GM23338 (cell line): Measurements from ENCODE around the gene PTPRE. TPM values are rescaled to one million over a fixed set of nuclear protein-coding genes. Genes with fewer than 3 reads are reported as not detected.
"Not testable (repeated sequence)": the region's sequence is repeated elsewhere in the genome, so short reads cannot be mapped to it uniquely, and the experiment has no call there.

ENCODE experiments used
- ATAC-seq: fragments of 200-7000 bp; cut with Tn5 transposase; 3 replicates; pipeline ENCODE4 v1.9.1; 2020
- DNase-seq: peaks from one replicate; pipeline ENCODE4 v3.0.0-alpha.2; 2015; ENCODE audit warnings: low spot score
- H2AFZ ChIP-seq: fragments of 200-600 bp; sonication (generic); 2 replicates; pipeline ENCODE4 v1.8.0; 2016; ENCODE audit warnings: antibody characterized with exemption, mild to moderate bottlenecking, moderate library complexity
- H3F3A ChIP-seq: fragments of 200-600 bp; sonication (generic); replicated peaks from 2 replicates; pipeline ENCODE4 v1.8.0; 2017; ENCODE audit warnings: antibody characterized with exemption, mixed run types, low read depth
- H3K27ac ChIP-seq: fragments of 200-600 bp; sonication (generic); 2 replicates; pipeline ENCODE4 v1.6.1; 2016; ENCODE audit warnings: low read depth
- H3K27me3 ChIP-seq: fragments of 200-600 bp; sonication (generic); 2 replicates; pipeline ENCODE4 v1.8.0; 2016; ENCODE audit warnings: mild to moderate bottlenecking, mixed run types, moderate library complexity; ENCODE audit not compliant: insufficient read depth
- H3K36me3 ChIP-seq: fragments of 200-600 bp; sonication (generic); 2 replicates; pipeline ENCODE4 v1.8.0; 2016; ENCODE audit warnings: mild to moderate bottlenecking; ENCODE audit not compliant: insufficient read depth
- H3K4me1 ChIP-seq: fragments of 200-600 bp; sonication (generic); 2 replicates; pipeline ENCODE4 v1.8.0; 2016; ENCODE audit warnings: mild to moderate bottlenecking, moderate library complexity; ENCODE audit not compliant: insufficient read depth
- H3K4me2 ChIP-seq: fragments of 200-600 bp; sonication (generic); 2 replicates; pipeline ENCODE4 v1.7.1; 2017; ENCODE audit warnings: mixed run types
- H3K4me3 ChIP-seq: fragments of 200-600 bp; sonication (generic); 2 replicates; pipeline ENCODE4 v1.6.1; 2016; ENCODE audit warnings: mixed run types
- H3K79me2 ChIP-seq: fragments of 200-600 bp; sonication (generic); replicated peaks from 2 replicates; pipeline ENCODE4 v1.8.0; 2017; ENCODE audit warnings: mild to moderate bottlenecking; ENCODE audit not compliant: insufficient read depth
- H3K9me2 ChIP-seq: fragments of 200-600 bp; sonication (generic); 2 replicates; pipeline ENCODE4 v1.8.0; 2017; ENCODE audit not compliant: insufficient read depth
- H4K20me1 ChIP-seq: fragments of 200-600 bp; sonication (generic); replicated peaks from 2 replicates; pipeline ENCODE4 v1.8.0; 2017; ENCODE audit warnings: mild to moderate bottlenecking; ENCODE audit not compliant: insufficient read depth
- H3K27ac Mint-ChIP-seq: 2 replicates; pipeline ENCODE4 v1.8.0; 2020; ENCODE audit warnings: inconsistent platforms, mild to moderate bottlenecking, moderate library complexity, mixed read lengths
- H3K27me3 Mint-ChIP-seq: 3 replicates; pipeline ENCODE4 v1.8.0; 2022; ENCODE audit warnings: low read depth, mild to moderate bottlenecking, moderate library complexity, mixed read lengths, inconsistent platforms; ENCODE audit not compliant: insufficient read depth, poor library complexity
- H3K36me3 Mint-ChIP-seq: 3 replicates; pipeline ENCODE4 v1.8.0; 2021; ENCODE audit warnings: low read depth, mild to moderate bottlenecking, inconsistent platforms, moderate library complexity, mixed read lengths
- H3K4me1 Mint-ChIP-seq: 3 replicates; pipeline ENCODE4 v1.8.0; 2020; ENCODE audit warnings: mild to moderate bottlenecking, inconsistent platforms, mixed read lengths
- H3K4me3 Mint-ChIP-seq: 3 replicates; pipeline ENCODE4 v1.8.0; 2021; ENCODE audit warnings: moderate library complexity, mild to moderate bottlenecking, inconsistent platforms, mixed read lengths
- H3K9me3 Mint-ChIP-seq: 3 replicates; pipeline ENCODE4 v1.8.0; 2020; ENCODE audit warnings: moderate library complexity, mild to moderate bottlenecking, inconsistent platforms, mixed read lengths
- CREB1 ChIP-seq: fragments of 250-450 bp; sonication (Bioruptor Pico); IDR thresholded peaks from 2 replicates; pipeline ENCODE4 v1.5.0; 2020; ENCODE audit warnings: low read depth, mild to moderate bottlenecking, moderate library complexity
- EZH2phosphoT487 ChIP-seq: fragments of 200-600 bp; sonication (generic); IDR thresholded peaks from one replicate; pipeline ENCODE4 v1.8.1; 2018; ENCODE audit warnings: antibody characterized with exemption; ENCODE audit not compliant: unreplicated experiment
- JUNB ChIP-seq: IDR thresholded peaks from one replicate; pipeline ENCODE4 v1.6.1; 2016; ENCODE audit warnings: antibody characterized with exemption; ENCODE audit not compliant: unreplicated experiment
- NANOG ChIP-seq: IDR thresholded peaks from 2 replicates; pipeline ENCODE4 v1.6.1; 2016; ENCODE audit warnings: antibody characterized with exemption, borderline replicate concordance
- STAT1 ChIP-seq: IDR thresholded peaks from one replicate; pipeline ENCODE4 v1.6.1; 2016; ENCODE audit warnings: antibody characterized with exemption; ENCODE audit not compliant: unreplicated experiment
- ZNF331 ChIP-seq: fragments of 250-450 bp; sonication (Bioruptor Pico); IDR thresholded peaks from 2 replicates; pipeline ENCODE4 v1.5.0; 2020; ENCODE audit warnings: low read depth, mild to moderate bottlenecking, moderate library complexity
- polyA plus RNA-seq: library from polyadenylated mRNA; unstranded; fragments of >200 nt; fragmentation: Nextera tagmentation; extraction: Ambion mirVana; gene quantifications from 2 replicates; pipeline ENCODE4 v1.2.1, GENCODE V29; 2016
- total RNA-seq: library from RNA; depleted of rRNA; stranded (reverse); fragments of >200 nt; shearing (Covaris generic); gene quantifications from 2 replicates; pipeline ENCODE4 v1.2.3, GENCODE V29; 2014
- TF ChIP-seq, protein P1 (sequence below): fragments of 250-450 bp; sonication (Bioruptor Pico); IDR thresholded peaks from 2 replicates; pipeline ENCODE4 v1.5.0; 2020; ENCODE audit warnings: mild to moderate bottlenecking, moderate library complexity

The PTPRE gene
- total and polyA plus RNA-seq, 2 experiments from 2014 or later, result 0.34 to 0.42 TPM

DNA sequence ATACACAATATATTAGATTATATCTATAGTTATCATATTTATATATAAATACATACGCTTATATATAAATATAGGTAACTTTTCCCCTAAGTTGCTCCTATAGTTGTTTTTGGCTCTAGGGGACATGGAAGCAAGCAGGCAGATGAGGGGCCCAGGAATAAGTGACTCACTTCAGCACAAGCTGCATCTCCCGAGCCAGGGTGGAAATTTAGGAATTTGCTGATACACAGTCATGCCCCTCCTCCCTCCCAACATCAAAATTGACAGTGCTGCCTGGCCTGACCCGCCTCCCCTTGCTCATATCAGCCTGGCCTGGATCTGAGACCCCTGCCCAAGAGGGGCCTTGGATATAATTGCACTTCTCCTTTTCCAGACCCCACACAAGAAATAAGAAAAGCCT, 185.6 kb downstream of the PTPRE start:
- Histone ChIP-seq H3K9me2 (no peaks in the 10 kb centered on the region), H3K36me3 (no peaks in the 10 kb centered on the region), H3K79me2 (no peaks in the 10 kb centered on the region), H3K27ac (no peak overlapping the region), H3K4me1 (no peaks in the 10 kb centered on the region), H2AFZ (no peak overlapping the region), H3K27me3 (no peaks in the 10 kb centered on the region), H3F3A (no peaks in the 10 kb centered on the region), H3K4me2 (no peak overlapping the region), H4K20me1 (no peaks in the 10 kb centered on the region), H3K4me3 (no peak overlapping the region)
- DNase-seq (no peak), ATAC-seq (no peak)
- H3K4me1 Mint-ChIP-seq, result peaks cover 11% of the 10 kb centered on the region; the same call in 2 of the 3 replicates
- no peak overlapping the region for H3K27ac Mint-ChIP-seq
- peaks cover 7% of the 10 kb centered on the region for H3K27me3 Mint-ChIP-seq
- H3K9me3 Mint-ChIP-seq, result no peaks in the 10 kb centered on the region
- H3K36me3 Mint-ChIP-seq, result peaks cover 1% of the 10 kb centered on the region
- TF ChIP-seq JUNB (no peak), ZNF331 (CRISPR knock-in tag) (no peak), CREB1 (no peak), EZH2phosphoT487 (no peak), STAT1 (no peak), NANOG (no peak)
- TF ChIP-seq, protein P1, sequence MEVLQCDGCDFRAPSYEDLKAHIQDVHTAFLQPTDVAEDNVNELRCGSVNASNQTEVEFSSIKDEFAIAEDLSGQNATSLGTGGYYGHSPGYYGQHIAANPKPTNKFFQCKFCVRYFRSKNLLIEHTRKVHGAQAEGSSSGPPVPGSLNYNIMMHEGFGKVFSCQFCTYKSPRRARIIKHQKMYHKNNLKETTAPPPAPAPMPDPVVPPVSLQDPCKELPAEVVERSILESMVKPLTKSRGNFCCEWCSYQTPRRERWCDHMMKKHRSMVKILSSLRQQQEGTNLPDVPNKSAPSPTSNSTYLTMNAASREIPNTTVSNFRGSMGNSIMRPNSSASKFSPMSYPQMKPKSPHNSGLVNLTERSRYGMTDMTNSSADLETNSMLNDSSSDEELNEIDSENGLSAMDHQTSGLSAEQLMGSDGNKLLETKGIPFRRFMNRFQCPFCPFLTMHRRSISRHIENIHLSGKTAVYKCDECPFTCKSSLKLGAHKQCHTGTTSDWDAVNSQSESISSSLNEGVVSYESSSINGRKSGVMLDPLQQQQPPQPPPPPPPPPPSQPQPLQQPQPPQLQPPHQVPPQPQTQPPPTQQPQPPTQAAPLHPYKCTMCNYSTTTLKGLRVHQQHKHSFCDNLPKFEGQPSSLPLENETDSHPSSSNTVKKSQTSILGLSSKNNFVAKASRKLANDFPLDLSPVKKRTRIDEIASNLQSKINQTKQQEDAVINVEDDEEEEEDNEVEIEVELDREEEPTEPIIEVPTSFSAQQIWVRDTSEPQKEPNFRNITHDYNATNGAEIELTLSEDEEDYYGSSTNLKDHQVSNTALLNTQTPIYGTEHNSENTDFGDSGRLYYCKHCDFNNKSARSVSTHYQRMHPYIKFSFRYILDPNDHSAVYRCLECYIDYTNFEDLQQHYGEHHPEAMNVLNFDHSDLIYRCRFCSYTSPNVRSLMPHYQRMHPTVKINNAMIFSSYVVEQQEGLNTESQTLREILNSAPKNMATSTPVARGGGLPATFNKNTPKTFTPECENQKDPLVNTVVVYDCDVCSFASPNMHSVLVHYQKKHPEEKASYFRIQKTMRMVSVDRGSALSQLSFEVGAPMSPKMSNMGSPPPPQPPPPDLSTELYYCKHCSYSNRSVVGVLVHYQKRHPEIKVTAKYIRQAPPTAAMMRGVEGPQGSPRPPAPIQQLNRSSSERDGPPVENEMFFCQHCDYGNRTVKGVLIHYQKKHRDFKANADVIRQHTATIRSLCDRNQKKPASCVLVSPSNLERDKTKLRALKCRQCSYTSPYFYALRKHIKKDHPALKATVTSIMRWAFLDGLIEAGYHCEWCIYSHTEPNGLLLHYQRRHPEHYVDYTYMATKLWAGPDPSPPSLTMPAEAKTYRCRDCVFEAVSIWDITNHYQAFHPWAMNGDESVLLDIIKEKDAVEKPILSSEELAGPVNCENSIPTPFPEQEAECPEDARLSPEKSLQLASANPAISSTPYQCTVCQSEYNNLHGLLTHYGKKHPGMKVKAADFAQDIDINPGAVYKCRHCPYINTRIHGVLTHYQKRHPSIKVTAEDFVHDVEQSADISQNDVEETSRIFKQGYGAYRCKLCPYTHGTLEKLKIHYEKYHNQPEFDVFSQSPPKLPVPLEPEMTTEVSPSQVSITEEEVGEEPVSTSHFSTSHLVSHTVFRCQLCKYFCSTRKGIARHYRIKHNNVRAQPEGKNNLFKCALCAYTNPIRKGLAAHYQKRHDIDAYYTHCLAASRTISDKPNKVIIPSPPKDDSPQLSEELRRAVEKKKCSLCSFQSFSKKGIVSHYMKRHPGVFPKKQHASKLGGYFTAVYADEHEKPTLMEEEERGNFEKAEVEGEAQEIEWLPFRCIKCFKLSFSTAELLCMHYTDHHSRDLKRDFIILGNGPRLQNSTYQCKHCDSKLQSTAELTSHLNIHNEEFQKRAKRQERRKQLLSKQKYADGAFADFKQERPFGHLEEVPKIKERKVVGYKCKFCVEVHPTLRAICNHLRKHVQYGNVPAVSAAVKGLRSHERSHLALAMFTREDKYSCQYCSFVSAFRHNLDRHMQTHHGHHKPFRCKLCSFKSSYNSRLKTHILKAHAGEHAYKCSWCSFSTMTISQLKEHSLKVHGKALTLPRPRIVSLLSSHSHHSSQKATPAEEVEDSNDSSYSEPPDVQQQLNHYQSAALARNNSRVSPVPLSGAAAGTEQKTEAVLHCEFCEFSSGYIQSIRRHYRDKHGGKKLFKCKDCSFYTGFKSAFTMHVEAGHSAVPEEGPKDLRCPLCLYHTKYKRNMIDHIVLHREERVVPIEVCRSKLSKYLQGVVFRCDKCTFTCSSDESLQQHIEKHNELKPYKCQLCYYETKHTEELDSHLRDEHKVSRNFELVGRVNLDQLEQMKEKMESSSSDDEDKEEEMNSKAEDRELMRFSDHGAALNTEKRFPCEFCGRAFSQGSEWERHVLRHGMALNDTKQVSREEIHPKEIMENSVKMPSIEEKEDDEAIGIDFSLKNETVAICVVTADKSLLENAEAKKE, result no peak
- H3K4me3 Mint-ChIP-seq, result no peak overlapping the region

DNA sequence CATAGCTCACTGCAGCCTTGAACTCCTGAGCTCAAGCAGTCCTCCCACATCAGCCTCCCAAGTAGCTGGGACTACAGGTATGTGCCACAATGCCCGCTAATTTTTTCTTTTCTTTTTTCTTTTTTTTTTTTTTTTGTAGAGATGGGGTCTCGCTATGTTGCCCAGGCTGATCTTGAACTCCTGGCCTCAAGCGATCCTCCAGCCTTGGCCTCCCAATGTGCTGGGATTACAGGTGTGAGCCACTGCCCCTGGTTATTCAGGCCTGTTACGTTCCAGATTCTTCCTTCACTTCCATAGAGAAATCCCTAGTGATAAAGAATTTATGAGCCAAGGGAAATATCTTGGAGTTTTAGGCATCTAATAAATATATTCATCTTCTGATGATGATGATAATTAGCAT, 187.7 kb downstream of the PTPRE start:
- not testable (repeated sequence) for H3K4me3 Mint-ChIP-seq, H3K36me3 ChIP-seq
- peaks cover 22% of the 10 kb centered on the region for H3K36me3 Mint-ChIP-seq

More for the DNA sequence above, 187.7 kb downstream of the PTPRE start:
- not testable (repeated sequence) for H3K27me3 ChIP-seq, H3K27me3 Mint-ChIP-seq, H3K4me1 ChIP-seq, H3K9me2 ChIP-seq, H3K9me3 Mint-ChIP-seq, H3K79me2 ChIP-seq, ATAC-seq, H3K4me1 Mint-ChIP-seq, H4K20me1 ChIP-seq, H3K4me2 ChIP-seq, H2AFZ ChIP-seq, DNase-seq, H3K27ac ChIP-seq, H3F3A ChIP-seq, H3K4me3 ChIP-seq, H3K27ac Mint-ChIP-seq
